Loucy (cell line): ENCODE data around the gene FHIT.

Experiments used
- H2AFZ ChIP-seq: fragments of 200-600 bp; sonication (generic); 2 replicates; pipeline ENCODE4 v1.6.0; 2016; ENCODE audit warnings: antibody characterized with exemption, mild to moderate bottlenecking, low read length, moderate library complexity
- H3F3A ChIP-seq: fragments of 200-600 bp; 2 replicates; pipeline ENCODE4 v1.6.0; 2016; ENCODE audit warnings: antibody characterized with exemption, low read depth, mild to moderate bottlenecking
- H3K27me3 ChIP-seq: fragments of 200-600 bp; sonication (generic); 2 replicates; pipeline ENCODE4 v1.6.1; 2014; ENCODE audit warnings: low read length, mild to moderate bottlenecking; ENCODE audit not compliant: insufficient read depth, poor library complexity, severe bottlenecking
- H3K36me3 ChIP-seq: fragments of 200-600 bp; sonication (generic); 2 replicates; pipeline ENCODE4 v1.6.1; 2016; ENCODE audit warnings: low read length; ENCODE audit not compliant: insufficient read depth
- H3K4me1 ChIP-seq: fragments of 200-600 bp; sonication (generic); 2 replicates; pipeline ENCODE4 v1.5.1; 2014; ENCODE audit warnings: low read length, mild to moderate bottlenecking; ENCODE audit not compliant: insufficient read depth, poor library complexity, severe bottlenecking
- H3K4me2 ChIP-seq: fragments of 200-600 bp; sonication (generic); 2 replicates; pipeline ENCODE4 v1.6.0; 2014; ENCODE audit warnings: antibody characterized with exemption, low read length, low read depth, mild to moderate bottlenecking; ENCODE audit not compliant: poor library complexity, severe bottlenecking
- H3K4me3 ChIP-seq: fragments of 200-600 bp; sonication (generic); 2 replicates; pipeline ENCODE4 v1.5.1; 2014; ENCODE audit warnings: low read length, mild to moderate bottlenecking, mixed read lengths; ENCODE audit not compliant: poor library complexity, severe bottlenecking
- H3K79me2 ChIP-seq: fragments of 200-600 bp; sonication (generic); 2 replicates; pipeline ENCODE4 v1.6.1; 2014; ENCODE audit warnings: low read length; ENCODE audit not compliant: insufficient read depth
- H3K9ac ChIP-seq: fragments of 200-600 bp; sonication (generic); 2 replicates; pipeline ENCODE4 v1.6.0; 2014; ENCODE audit warnings: mild to moderate bottlenecking, low read depth, low read length, moderate library complexity; ENCODE audit not compliant: poor library complexity, severe bottlenecking
- H3K9me2 ChIP-seq: fragments of 200-600 bp; sonication (generic); replicated peaks from 2 replicates; pipeline ENCODE4 v1.6.1; 2016; ENCODE audit warnings: low read depth, low read length, mixed read lengths
- H3K9me3 ChIP-seq: fragments of 200-600 bp; sonication (generic); 2 replicates; pipeline ENCODE4 v1.6.1; 2014; ENCODE audit warnings: mild to moderate bottlenecking, antibody characterized with exemption, low read length, low read depth; ENCODE audit not compliant: insufficient read depth
- H4K20me1 ChIP-seq: fragments of 200-600 bp; sonication (generic); 2 replicates; pipeline ENCODE4 v1.6.0; 2014; ENCODE audit warnings: antibody characterized with exemption, low read length, mild to moderate bottlenecking; ENCODE audit not compliant: insufficient read depth, poor library complexity, severe bottlenecking
- CTCF ChIP-seq: fragments of 200-600 bp; sonication (generic); conservative IDR thresholded peaks from 2 replicates; pipeline ENCODE4 v1.5.1; 2014; ENCODE audit warnings: mild to moderate bottlenecking, antibody characterized with exemption, low read length
- EZH2phosphoT487 ChIP-seq: fragments of 200-600 bp; IDR thresholded peaks from 2 replicates; pipeline ENCODE4 v1.6.1; 2018; ENCODE audit warnings: antibody characterized with exemption, mild to moderate bottlenecking, moderate library complexity, borderline replicate concordance

Gene FHIT

GRCh38 chr3:60027335-60027734 lies 1223.9 kb downstream of the FHIT start:
- Histone ChIP-seq H3K79me2 (no peaks in the 10 kb centered on the region), H2AFZ (no peak overlapping the region), H3K9me2 (no peaks in the 10 kb centered on the region), H3K9ac (no peak overlapping the region), H3K4me1 (peaks cover 17% of the 10 kb centered on the region), H3F3A (no peaks in the 10 kb centered on the region), H3K27me3 (no peaks in the 10 kb centered on the region), H4K20me1 (no peaks in the 10 kb centered on the region), H3K4me2 (no peak overlapping the region), H3K36me3 (no peaks in the 10 kb centered on the region), H3K4me3 (no peak overlapping the region), H3K9me3 (no peaks in the 10 kb centered on the region)
- no peak for TF ChIP-seq EZH2phosphoT487
- no peak for TF ChIP-seq CTCF

GRCh38 chr3:60025096-60026050 lies 1225.9 kb downstream of the FHIT start:
- H3K9me3 ChIP-seq = no peaks in the 10 kb centered on the region
- no peaks in the 10 kb centered on the region for H3F3A ChIP-seq
- no peaks in the 10 kb centered on the region for H3K9me2 ChIP-seq
- peak overlapping the region; percentile 53; the same call in 1 of the 2 replicates for H2AFZ ChIP-seq
- H3K79me2 ChIP-seq = no peaks in the 10 kb centered on the region
- H3K4me2 ChIP-seq = no peak overlapping the region
- H4K20me1 ChIP-seq = no peaks in the 10 kb centered on the region
- no peak overlapping the region for H3K9ac ChIP-seq
- no peaks in the 10 kb centered on the region for H3K36me3 ChIP-seq
- no peaks in the 10 kb centered on the region for H3K27me3 ChIP-seq
- H3K4me1 ChIP-seq = peaks cover 17% of the 10 kb centered on the region
- no peak overlapping the region for H3K4me3 ChIP-seq
- TF ChIP-seq CTCF (no peak), EZH2phosphoT487 (no peak)

- H3K9ac ChIP-seq = no peak overlapping the region
- H3K79me2 ChIP-seq = no peaks in the 10 kb centered on the region
- no peaks in the 10 kb centered on the region for H3K9me3 ChIP-seq
- no peaks in the 10 kb centered on the region for H3K27me3 ChIP-seq
- H3K9me2 ChIP-seq = no peaks in the 10 kb centered on the region
- H3K4me2 ChIP-seq = no peak overlapping the region
- no peak overlapping the region for H2AFZ ChIP-seq
- H3K4me1 ChIP-seq = peaks cover 17% of the 10 kb centered on the region
- H3F3A ChIP-seq = no peaks in the 10 kb centered on the region
- no peaks in the 10 kb centered on the region for H4K20me1 ChIP-seq
- no peaks in the 10 kb centered on the region for H3K36me3 ChIP-seq
- no peak for TF ChIP-seq CTCF
- TF ChIP-seq EZH2phosphoT487 = no peak
- no peak overlapping the region for H3K4me3 ChIP-seq
Observed at GRCh38 chr3:60024400-60024799, 1226.9 kb downstream of the FHIT start.
